HG02885 (cell line): ENCODE data around the gene APOO.
"Not testable (repeated sequence)": the region's sequence is repeated elsewhere in the genome, so short reads cannot be mapped to it uniquely, and the experiment has no call there.

Experiments used
- ATAC-seq: cut with Tn5 transposase; IDR thresholded peaks from one replicate; pipeline ENCODE4 v1.9.1; 2021; ENCODE audit warnings: mild to moderate bottlenecking; ENCODE audit not compliant: unreplicated experiment, poor library complexity

APOO gene

DNA sequence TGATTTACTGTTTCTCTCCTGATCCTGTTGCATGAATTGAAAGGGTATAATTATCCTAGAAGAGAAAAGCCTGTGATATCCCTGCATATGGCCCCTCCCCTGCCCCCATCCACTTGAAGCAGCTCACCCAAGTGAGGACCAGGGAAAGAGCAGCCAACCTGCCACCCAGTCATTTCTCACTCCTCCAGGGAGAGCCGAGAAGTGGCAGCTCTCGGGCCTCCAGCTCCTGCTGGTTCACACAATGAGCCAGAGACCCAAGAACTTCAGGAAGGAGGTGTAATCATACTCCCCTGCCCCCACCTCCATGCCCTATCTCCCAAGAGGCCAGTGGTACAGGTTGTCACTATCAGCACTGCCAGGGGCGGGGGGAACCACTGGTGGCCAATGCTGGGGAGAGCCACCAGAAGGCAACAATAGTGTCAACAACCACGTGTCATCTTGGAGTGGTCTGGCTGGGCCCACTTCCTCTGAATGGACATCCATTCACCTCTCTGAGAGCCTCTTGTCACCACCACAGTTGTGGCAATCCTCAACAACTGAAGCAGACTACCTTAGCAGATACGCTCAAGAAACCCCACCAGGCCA, 42.9 kb downstream of the APOO start:
- no peak for ATAC-seq

GRCh38 chrX:23861952-23862351, 45.8 kb downstream of the APOO start:
- not testable (repeated sequence) for ATAC-seq

DNA sequence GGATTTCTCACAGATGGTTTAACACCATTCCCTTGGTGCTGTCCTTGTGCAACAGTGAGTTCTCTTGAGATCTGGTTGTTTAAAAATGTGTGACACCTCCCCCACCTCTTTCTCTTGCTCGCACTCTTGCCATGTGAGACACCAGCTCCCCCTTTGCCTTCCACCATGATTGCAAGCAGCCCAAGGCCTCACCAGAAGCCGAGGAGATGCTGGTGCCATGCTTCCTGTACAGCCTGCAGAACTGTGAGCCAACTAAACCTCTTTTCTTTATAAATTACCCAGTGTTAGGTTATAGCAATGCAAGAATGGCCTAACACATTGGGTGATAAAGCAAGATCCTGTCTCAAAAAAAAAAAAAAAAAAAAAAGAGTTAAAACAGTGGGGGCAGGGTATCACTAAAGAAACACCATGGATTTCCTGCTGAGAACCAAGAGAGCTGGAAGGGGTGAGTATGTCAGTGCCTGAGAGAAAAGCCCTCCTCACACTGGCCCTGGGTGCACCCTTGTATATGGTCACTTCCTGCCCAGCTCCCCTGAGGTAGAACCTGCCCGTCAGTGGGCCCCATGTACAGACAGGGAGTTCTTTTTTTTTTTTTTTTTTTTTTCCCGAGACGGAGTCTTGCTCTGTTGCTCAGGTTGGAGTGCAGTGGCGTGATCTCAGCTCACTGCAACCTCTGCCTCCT, 46.4 kb downstream of the APOO start:
- ATAC-seq, result no peak

DNA sequence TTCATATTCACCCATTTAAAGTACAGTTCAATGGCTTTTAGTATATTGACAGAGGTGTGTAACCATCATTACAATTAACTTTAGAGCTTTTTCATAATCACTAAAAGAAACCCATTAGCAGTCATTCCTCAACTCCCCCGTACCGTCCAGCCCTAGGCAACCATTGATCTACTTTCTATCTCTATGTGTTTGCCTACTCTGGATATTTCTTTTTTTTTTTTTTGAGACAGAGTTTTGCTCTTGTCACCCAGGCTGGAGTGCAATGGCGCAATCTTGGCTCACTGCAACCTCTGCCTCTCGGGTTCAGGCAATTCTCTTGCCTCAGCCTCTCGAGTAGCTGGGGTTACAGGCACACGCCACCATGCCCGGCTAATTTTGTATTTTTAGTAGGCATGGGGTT, 48.5 kb downstream of the APOO start:
- not testable (repeated sequence) for ATAC-seq

DNA sequence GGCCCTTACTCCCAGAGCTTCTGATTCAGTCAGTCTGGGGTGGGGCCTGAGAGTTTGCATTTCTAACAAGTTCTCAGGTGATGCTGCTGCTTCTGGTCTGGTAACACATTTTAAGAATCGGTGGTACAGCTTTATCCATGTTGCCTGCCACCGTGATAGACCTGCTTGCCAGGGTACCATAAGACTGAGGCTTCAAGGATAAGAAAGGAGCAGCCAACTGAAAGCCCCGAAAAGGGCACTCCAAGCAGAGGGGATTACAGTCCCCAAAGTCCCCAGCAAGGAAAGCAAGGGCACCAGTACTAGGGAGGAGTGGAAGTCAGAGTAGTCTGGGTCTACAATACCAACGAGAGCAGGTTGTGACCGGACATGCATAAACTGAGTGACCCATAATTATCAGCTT, 49.8 kb downstream of the APOO start:
- no peak for ATAC-seq

- ATAC-seq, result no peak
Observed at GRCh38 chrX:23857363-23857762, 50.4 kb downstream of the APOO start.

- ATAC-seq, result no peak
Observed at GRCh38 chrX:23855569-23855968, 52.2 kb downstream of the APOO start.

- ATAC-seq, result no peak
Observed at GRCh38 chrX:23854945-23855344, 52.8 kb downstream of the APOO start.

DNA sequence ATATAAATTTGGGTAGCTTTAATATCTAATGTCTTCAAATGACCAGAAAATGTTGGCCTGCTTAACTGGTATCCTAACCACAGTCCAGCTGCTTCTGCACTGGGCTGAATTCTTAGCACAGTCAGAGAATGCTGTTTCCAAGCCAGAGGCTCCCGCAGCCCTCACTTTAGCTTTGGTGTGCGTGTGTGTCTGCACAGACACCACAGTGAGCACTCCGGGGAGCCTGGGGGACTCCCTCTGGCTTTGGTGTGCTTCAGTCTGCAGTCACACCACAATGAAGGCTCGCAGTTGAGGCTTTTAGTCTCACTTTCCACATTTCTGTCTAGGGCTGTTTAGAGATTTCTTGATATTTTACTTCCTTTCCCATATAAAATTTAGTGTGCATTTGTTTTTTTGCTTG, 53.6 kb downstream of the APOO start:
- no peak for ATAC-seq

- no peak for ATAC-seq
Observed at GRCh38 chrX:23851544-23851943, 56.2 kb downstream of the APOO start.

GRCh38 chrX:23849241-23849640, 58.5 kb downstream of the APOO start:
- ATAC-seq, result no peak

DNA sequence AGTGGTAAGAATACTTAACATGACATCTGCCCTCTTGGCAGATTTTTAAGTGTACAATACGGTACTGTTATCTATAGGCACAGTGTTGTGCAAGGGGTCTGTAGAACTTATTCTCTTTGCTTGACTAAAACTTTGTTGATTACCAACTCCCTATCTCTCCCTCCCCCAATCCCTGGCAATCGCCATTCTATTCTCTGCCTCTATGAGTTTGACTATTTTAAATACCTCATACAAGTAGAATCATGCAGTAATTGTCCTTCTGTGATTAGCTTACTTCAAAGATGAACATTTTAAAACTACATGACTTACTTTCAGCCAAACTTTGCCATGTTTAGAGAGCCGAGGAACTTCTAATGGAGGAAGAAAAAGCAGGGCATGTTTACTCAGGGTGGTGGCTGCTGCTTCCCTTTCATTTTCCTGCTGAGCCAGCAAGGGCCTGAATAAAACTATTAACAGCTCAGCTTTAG, 62.4 kb downstream of the APOO start:
- ATAC-seq, result no peak

GRCh38 chrX:23844502-23845138, 63.1 kb downstream of the APOO start:
- ATAC-seq, result no peak

- no peak for ATAC-seq
Observed at GRCh38 chrX:23841847-23842522, 65.8 kb downstream of the APOO start.

GRCh38 chrX:23840674-23841073, 67.1 kb downstream of the APOO start:
- no peak for ATAC-seq

DNA sequence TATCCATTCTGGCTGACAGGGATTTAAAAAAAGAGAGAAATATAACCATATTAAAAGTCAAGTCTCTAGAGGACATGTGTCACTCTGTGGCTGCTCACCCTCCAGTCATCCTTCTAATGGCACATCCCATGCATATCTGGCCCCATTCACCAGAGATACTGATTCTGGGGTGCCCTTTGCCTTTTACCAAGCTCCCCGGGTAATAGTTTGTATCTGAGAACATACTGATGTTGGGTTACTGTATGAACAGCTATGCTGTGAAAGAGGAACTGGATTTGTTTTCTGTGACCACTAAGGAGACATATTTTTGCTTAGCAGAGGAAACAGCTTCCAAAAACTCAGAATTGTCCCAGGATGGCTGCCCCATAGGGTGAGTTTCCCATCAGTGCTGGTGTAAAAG, 68.8 kb downstream of the APOO start:
- no peak for ATAC-seq

GRCh38 chrX:23832721-23833120, 75.0 kb downstream of the APOO start:
- ATAC-seq, result no peak

- ATAC-seq, result no peak
Observed at GRCh38 chrX:23828881-23829280, 78.9 kb downstream of the APOO start.

DNA sequence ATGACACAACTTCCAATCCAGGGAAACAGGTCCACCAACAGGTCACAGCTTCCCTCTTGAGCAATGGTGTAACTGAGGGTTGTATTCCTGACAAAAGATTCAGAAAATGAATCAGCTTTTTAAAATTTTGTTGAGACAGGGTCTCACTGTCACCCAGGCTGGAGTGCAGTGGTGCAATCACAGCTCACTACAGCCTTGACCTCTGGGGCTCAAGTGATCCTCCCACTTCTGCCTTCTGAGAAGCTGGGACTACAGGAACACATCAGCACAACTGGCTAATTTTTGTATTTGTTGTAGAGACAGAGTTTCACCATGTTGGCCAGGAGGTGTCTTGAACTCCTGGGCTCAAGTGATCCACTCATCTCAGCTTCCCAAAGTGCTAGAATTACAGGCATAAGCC, 81.1 kb downstream of the APOO start:
- no peak for ATAC-seq

DNA sequence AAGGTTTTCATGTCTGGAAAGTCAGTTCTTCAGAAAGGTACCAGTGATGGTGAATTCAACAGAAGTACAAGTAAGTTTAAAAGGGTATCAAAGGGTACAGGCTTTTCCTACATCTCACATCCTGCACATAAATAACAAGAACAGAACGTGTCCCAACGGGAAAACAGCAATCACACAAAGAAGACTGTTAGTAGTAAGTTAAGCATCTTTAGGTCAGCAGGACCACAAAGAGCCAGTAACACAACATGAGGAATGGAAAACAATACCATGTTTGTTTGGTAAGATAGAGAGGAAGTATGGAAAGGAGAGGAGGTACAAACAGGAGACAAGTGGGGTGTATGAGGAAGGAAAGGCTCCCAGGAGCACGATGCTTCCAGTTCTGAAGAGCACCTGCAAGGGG, 81.5 kb downstream of the APOO start:
- no peak for ATAC-seq

- no peak for ATAC-seq
Observed at GRCh38 chrX:23825675-23826074, 82.1 kb downstream of the APOO start.
